H1 (cell line): ENCODE results near the gene COPS7A.

ENCODE experiments used
- ASH2L ChIP-seq: fragments of 200-600, 300-600 bp; sonication (generic); IDR thresholded peaks from one replicate; pipeline ENCODE4 v1.7.1; 2017; ENCODE audit warnings: low read length
- ATF3 ChIP-seq: IDR thresholded peaks from 2 replicates; pipeline ENCODE4 v1.6.1; 2011; ENCODE audit warnings: low read depth, mild to moderate bottlenecking, low read length; ENCODE audit not compliant: insufficient read depth
- EZH2 ChIP-seq: fragments of 200-600 bp; sonication (generic); IDR thresholded peaks from 2 replicates; pipeline ENCODE4 v1.7.1; 2012; ENCODE audit warnings: low read depth, mild to moderate bottlenecking, moderate library complexity, low read length, inconsistent platforms; ENCODE audit not compliant: severe bottlenecking
- KDM1A ChIP-seq: fragments of 200-600, 300-600 bp; sonication (generic); IDR thresholded peaks from 2 replicates; pipeline ENCODE4 v1.7.1; 2016; ENCODE audit warnings: mild to moderate bottlenecking, low read length, borderline replicate concordance
- MAFK ChIP-seq: IDR thresholded peaks from 2 replicates; pipeline ENCODE4 v1.6.1; 2012; ENCODE audit warnings: low read depth, mild to moderate bottlenecking, improper control_type of control experiment, low read length
- MAX ChIP-seq: IDR thresholded peaks from 2 replicates; pipeline ENCODE4 v1.6.1; 2012; ENCODE audit warnings: inconsistent platforms
- POLR2A ChIP-seq, 2 experiments: IDR thresholded peaks; 1 replicate in 1 of 2; 2 replicates in 1 of 2; pipeline ENCODE4 v1.6.1; 2011; ENCODE audit warnings: low read depth in 2 of 2, low read length in 2 of 2, mild to moderate bottlenecking in 2 of 2; ENCODE audit errors: control extremely low read depth in 1 of 2
- RFX5 ChIP-seq: IDR thresholded peaks from 2 replicates; pipeline ENCODE4 v1.6.1; 2011; ENCODE audit warnings: low read depth, low read length, improper control_type of control experiment, borderline replicate concordance
- SP1 ChIP-seq: IDR thresholded peaks from 2 replicates; pipeline ENCODE4 v1.6.1; 2011; ENCODE audit warnings: low read depth, low read length
- TCF12 ChIP-seq: IDR thresholded peaks from 2 replicates; pipeline ENCODE4 v1.6.1; 2011; ENCODE audit warnings: low read depth, mild to moderate bottlenecking, low read length
- TEAD4 ChIP-seq: IDR thresholded peaks from 2 replicates; pipeline ENCODE4 v1.6.1; 2012; ENCODE audit warnings: low read depth, low read length, inconsistent platforms, mixed read lengths
- ZNF274 ChIP-seq: IDR thresholded peaks from 2 replicates; pipeline ENCODE4 v1.7.0; 2012; ENCODE audit warnings: low read length, borderline replicate concordance; ENCODE audit errors: extremely low read depth
- TF ChIP-seq, protein P1 (sequence below), 3 experiments: IDR thresholded peaks; 1 replicate in 2 of 3; 2 replicates in 1 of 3; pipeline versions ENCODE4 v1.5.1 to v1.6.1; 2011; ENCODE audit warnings: low read length in 3 of 3, mild to moderate bottlenecking in 3 of 3, inconsistent platforms in 2 of 3, low read depth in 1 of 3, moderate library complexity in 1 of 3; ENCODE audit not compliant: insufficient read depth in 1 of 3; ENCODE audit errors: control extremely low read depth in 1 of 3

DNA sequence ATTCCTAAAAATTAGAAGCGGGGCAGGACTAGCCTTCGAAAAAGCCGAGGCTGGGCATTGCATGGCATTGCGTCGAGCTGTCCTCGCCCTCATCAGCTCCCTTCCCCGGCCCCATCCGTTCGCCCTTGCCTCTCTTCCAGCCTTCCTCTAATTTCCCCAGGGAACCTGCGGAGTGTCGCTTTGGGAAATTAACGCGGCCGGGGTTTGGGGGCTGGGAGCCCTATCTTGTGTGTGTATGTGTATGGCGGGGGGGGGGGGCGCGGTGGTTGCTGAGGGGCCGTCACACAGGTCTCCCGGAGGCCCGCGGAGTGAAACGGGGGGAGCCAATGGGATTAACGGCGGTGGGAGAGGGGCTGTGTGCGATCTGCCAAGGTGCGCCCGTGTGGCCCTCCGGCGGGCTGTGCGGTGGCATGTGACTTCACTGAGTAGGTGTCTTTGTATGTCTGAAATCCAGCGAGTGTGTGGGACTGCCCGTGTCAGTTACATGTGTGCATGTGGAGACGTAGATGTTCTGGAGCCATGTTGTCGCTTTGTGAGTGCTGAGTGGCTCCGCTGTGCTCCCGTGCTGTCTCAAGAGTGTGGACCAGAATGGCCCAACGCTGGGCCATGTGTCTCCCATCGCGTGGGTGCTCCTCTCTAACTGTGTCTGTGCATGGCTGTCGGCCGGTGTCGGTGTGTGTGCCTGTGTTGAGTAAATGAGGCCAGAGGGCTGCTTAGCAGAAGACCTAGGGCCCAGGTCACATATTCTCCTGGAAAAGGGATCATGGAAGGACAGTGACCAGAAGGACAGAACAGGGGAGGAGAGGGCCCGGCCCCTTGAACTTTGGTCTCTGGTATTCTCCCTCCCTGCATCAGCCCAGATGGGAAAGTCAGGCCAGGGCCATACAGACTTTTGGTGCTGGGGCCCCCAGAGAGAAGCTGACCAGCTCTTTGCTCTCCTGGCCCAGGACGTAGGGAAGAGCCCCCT is 43.8 kb downstream of the COPS7A start:
- TF ChIP-seq, protein P1, sequence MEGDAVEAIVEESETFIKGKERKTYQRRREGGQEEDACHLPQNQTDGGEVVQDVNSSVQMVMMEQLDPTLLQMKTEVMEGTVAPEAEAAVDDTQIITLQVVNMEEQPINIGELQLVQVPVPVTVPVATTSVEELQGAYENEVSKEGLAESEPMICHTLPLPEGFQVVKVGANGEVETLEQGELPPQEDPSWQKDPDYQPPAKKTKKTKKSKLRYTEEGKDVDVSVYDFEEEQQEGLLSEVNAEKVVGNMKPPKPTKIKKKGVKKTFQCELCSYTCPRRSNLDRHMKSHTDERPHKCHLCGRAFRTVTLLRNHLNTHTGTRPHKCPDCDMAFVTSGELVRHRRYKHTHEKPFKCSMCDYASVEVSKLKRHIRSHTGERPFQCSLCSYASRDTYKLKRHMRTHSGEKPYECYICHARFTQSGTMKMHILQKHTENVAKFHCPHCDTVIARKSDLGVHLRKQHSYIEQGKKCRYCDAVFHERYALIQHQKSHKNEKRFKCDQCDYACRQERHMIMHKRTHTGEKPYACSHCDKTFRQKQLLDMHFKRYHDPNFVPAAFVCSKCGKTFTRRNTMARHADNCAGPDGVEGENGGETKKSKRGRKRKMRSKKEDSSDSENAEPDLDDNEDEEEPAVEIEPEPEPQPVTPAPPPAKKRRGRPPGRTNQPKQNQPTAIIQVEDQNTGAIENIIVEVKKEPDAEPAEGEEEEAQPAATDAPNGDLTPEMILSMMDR (IDR thresholded peaks at IDR 0.05; ENCODE audit: control extremely low read depth in 1 of 3, insufficient read depth in 1 of 3, low read depth in 1 of 3, low read length in 3 of 3), result no peak
- TF ChIP-seq MAX (0 out of 2 replicates have a peak, but pooled peaks have one; percentile 18), EZH2 (no peak), TEAD4 (no peak), MAFK (no peak), ZNF274 (no peak), POLR2A (IDR thresholded peaks at IDR 0.05; ENCODE audit: control extremely low read depth in 1 of 2, low read depth in 2 of 2, low read length in 2 of 2) (no peak), RFX5 (no peak), TCF12 (no peak), SP1 (no peak), ATF3 (no peak), ASH2L (peak; percentile 22), KDM1A (no peak)
